OCI-LY7 (cell line): Measurements from ENCODE around the gene GLRA2.

Source experiments
- CTCF ChIP-seq: fragments of 200-600 bp; sonication (generic); conservative IDR thresholded peaks from 2 replicates; pipeline ENCODE4 v1.5.1; 2014; ENCODE audit warnings: mild to moderate bottlenecking, antibody characterized with exemption, low read length, moderate library complexity, mixed read lengths
- EZH2phosphoT487 ChIP-seq: fragments of 200-600 bp; sonication (generic); IDR thresholded peaks from 2 replicates; pipeline ENCODE4 v1.6.1; 2018; ENCODE audit warnings: low read depth, borderline replicate concordance, mild to moderate bottlenecking, mixed run types, antibody characterized with exemption, low read length, moderate library complexity, mixed read lengths

GRCh38 chrX:14673236-14673635 lies 143.9 kb downstream of the GLRA2 start:
- TF ChIP-seq CTCF (no peak), EZH2phosphoT487 (no peak)
